Measurements from ENCODE around the gene PNPLA5.

- TF ChIP-seq, protein P1, sequence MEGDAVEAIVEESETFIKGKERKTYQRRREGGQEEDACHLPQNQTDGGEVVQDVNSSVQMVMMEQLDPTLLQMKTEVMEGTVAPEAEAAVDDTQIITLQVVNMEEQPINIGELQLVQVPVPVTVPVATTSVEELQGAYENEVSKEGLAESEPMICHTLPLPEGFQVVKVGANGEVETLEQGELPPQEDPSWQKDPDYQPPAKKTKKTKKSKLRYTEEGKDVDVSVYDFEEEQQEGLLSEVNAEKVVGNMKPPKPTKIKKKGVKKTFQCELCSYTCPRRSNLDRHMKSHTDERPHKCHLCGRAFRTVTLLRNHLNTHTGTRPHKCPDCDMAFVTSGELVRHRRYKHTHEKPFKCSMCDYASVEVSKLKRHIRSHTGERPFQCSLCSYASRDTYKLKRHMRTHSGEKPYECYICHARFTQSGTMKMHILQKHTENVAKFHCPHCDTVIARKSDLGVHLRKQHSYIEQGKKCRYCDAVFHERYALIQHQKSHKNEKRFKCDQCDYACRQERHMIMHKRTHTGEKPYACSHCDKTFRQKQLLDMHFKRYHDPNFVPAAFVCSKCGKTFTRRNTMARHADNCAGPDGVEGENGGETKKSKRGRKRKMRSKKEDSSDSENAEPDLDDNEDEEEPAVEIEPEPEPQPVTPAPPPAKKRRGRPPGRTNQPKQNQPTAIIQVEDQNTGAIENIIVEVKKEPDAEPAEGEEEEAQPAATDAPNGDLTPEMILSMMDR (IDR thresholded peaks at IDR 0.05) = no peak
- no peak for TF ChIP-seq NR3C1 (IDR thresholded peaks at IDR 0.05)
These were observed 49.6 kb upstream of the PNPLA5 start for GRCh38 chr22:43941449-43941848.

Measured in A549 (cell line).